Measurements from ENCODE around the gene CEACAM8. TPM values are rescaled to one million over a fixed set of nuclear protein-coding genes. Genes with fewer than 3 reads are reported as not detected.
A peak's percentile ranks its signal among the peaks of the same experiment; 100 is the strongest.

Gene CEACAM8
- total and polyA plus RNA-seq, 10 donors, result 0.33 to 53.6 (median 2.1) TPM

GRCh38 chr19:42571116-42571515 is 23.6 kb downstream of the CEACAM8 start:
- TF ChIP-seq POLR2AphosphoS5 (IDR thresholded peaks at IDR 0.05) (no peak), CTCF (IDR thresholded peaks at IDR 0.05 in 8 of 11, conservative IDR thresholded peaks at IDR 0.05 in 3 of 11) (no peak), POLR2A (IDR thresholded peaks at IDR 0.05) (no peak)
- Histone ChIP-seq H3K4me3 (no peak overlapping the region), H3K27ac (peak overlapping the region in 1 of 8 donors; percentile 37), H3K4me1 (peaks cover 11 to 75% (median 24%) of the 10 kb centered on the region in 6 donors), H3K36me3 (no peaks in the 10 kb centered on the region), H3K27me3 (replicated peaks in 1 of 7) (no peaks in the 10 kb centered on the region), H3K9me3 (no peaks in the 10 kb centered on the region)
- intact Hi-C loops (cut with DNase I; ENCODE audit: low total_unique reads), result no loop called here
- no peak for DNase-seq
- 31 to 61% (median 45%) methylated on average over 2 of the region's 2 CpGs for WGBS, 5 donors

DNA sequence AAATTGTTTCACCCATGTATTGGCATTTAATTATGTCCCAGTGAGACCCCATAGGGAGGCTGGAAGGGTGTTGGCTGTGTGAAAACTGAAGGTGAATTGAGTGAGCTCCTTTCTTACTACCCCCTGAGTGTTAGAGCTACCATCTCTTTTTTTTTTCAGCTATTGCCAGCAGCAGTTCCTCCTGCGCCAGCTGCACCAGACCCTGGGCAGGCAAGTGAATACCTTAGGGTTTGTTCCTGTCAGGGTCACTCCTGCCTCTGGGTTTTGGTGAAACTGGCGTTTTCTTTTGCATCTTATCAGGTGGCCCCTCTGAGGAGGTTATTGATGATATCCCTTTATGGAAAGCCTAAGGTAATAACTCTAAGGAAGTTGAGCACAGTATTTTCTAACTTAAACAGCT is 25.5 kb downstream of the CEACAM8 start:
- no peak for DNase-seq
- H3K4me1 ChIP-seq, result peaks cover 11 to 73% (median 20%) of the 10 kb centered on the region in 6 donors
- 28 to 58% (median 41%) methylated on average over 2 of the region's 2 CpGs for WGBS, 5 donors
- H3K36me3 ChIP-seq, result no peaks in the 10 kb centered on the region
- peak overlapping the region in 3 of 8 donors; percentile 17 to 58 (median 36) for H3K27ac ChIP-seq
- H3K4me3 ChIP-seq, result no peak overlapping the region
- no peaks in the 10 kb centered on the region for H3K27me3 ChIP-seq (replicated peaks in 1 of 7)
- intact Hi-C loops (cut with DNase I; ENCODE audit: low total_unique reads), result no loop called here
- H3K9me3 ChIP-seq, result no peaks in the 10 kb centered on the region
- TF ChIP-seq CTCF (IDR thresholded peaks at IDR 0.05 in 8 of 11, conservative IDR thresholded peaks at IDR 0.05 in 3 of 11) (no peak), POLR2AphosphoS5 (IDR thresholded peaks at IDR 0.05) (no peak), POLR2A (IDR thresholded peaks at IDR 0.05) (no peak)

- intact Hi-C loops (cut with DNase I; ENCODE audit: low total_unique reads), result no loop called here
- Histone ChIP-seq H3K9me3 (no peaks in the 10 kb centered on the region), H3K4me3 (no peak overlapping the region), H3K36me3 (no peaks in the 10 kb centered on the region), H3K4me1 (peaks cover 11 to 84% (median 22%) of the 10 kb centered on the region in 6 donors), H3K27ac (peak overlapping the region in 5 of 8 donors; percentile 43 to 58 (median 47)), H3K27me3 (replicated peaks in 1 of 7) (no peaks in the 10 kb centered on the region)
- 12 to 36% (median 22%) methylated on average over 4 of the region's 4 CpGs for WGBS, 5 donors
- DNase-seq, result no peak
- TF ChIP-seq CTCF (IDR thresholded peaks at IDR 0.05 in 8 of 11, conservative IDR thresholded peaks at IDR 0.05 in 3 of 11) (no peak), POLR2A (IDR thresholded peaks at IDR 0.05) (no peak), POLR2AphosphoS5 (IDR thresholded peaks at IDR 0.05) (no peak)
Measured at GRCh38 chr19:42568006-42568405, 26.7 kb downstream of the CEACAM8 start.

DNA sequence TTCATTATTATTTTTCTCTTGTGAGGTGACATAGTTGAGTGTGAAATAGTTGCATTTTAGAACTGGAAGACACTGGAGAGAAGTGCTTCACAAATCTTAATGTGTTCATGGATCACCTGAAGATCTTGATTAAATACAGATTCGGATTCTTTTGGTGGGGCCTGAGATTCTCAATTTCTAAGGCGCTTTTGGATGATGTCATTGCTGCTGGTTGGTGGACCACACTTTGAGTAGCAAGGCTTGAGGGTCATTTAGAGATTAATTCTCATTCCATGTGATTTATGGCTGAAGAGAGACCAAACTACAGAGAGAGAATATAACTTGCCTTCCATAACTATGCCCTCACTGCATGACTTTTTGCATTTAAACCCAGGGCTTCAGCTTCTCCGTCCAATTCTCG is 27.2 kb downstream of the CEACAM8 start:
- no peak overlapping the region for H3K4me3 ChIP-seq
- H3K9me3 ChIP-seq, result no peaks in the 10 kb centered on the region
- TF ChIP-seq POLR2AphosphoS5 (IDR thresholded peaks at IDR 0.05) (no peak), CTCF (IDR thresholded peaks at IDR 0.05 in 8 of 11, conservative IDR thresholded peaks at IDR 0.05 in 3 of 11) (no peak), POLR2A (IDR thresholded peaks at IDR 0.05) (no peak)
- WGBS, 5 donors, result 71 to 86% (median 76%) methylated on average over 4 of the region's 4 CpGs
- intact Hi-C loops (cut with DNase I; ENCODE audit: low total_unique reads), result no loop called here
- no peaks in the 10 kb centered on the region for H3K36me3 ChIP-seq
- peaks cover 0 to under 1% (median 0%) of the 10 kb centered on the region in 7 donors for H3K27me3 ChIP-seq (replicated peaks in 1 of 7)
- DNase-seq, result no peak
- peak overlapping the region in 5 of 8 donors; percentile 43 to 58 (median 47) for H3K27ac ChIP-seq
- peaks cover 11 to 84% (median 22%) of the 10 kb centered on the region in 6 donors for H3K4me1 ChIP-seq

Measured in spleen (tissue), 11 donors.